NCI-H82 treated with DMSO at 0.1 percent for 48 hours (cell line): Measurements from ENCODE around the gene DEFB128.

Experiments used
- DNase-seq: peaks from one replicate; lab custom pipeline; 2025; ENCODE audit not compliant: unreplicated experiment; lab: John Stamatoyannopoulos, UW

DEFB128 gene

GRCh38 chr20:157154-157553, 32.4 kb downstream of the DEFB128 start, which contains the start of gene DEFB127:
DEFB127 (plus strand) TSS chr20:157454; CDS start chr20:157545, 91 bp downstream.
- no peak for DNase-seq

DNA sequence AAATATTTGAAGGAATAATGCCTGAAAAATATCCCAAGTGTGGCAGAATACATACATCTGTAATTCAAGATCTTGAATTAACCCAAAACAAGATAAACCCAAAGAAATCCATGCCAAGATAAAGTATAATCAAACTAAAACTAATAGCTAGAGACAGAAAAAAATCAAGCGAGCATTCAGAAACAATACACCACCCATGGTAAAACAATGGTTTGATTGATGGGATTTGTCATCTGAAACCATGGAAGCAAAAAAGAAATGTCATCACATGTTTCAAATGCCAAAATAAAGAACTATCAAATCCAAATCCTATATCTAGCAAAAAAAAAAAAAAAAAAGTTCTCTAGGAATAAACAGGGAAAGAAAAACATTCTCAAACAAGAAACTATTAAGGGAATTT, 37.4 kb downstream of the DEFB128 start:
- no peak for DNase-seq

DNA sequence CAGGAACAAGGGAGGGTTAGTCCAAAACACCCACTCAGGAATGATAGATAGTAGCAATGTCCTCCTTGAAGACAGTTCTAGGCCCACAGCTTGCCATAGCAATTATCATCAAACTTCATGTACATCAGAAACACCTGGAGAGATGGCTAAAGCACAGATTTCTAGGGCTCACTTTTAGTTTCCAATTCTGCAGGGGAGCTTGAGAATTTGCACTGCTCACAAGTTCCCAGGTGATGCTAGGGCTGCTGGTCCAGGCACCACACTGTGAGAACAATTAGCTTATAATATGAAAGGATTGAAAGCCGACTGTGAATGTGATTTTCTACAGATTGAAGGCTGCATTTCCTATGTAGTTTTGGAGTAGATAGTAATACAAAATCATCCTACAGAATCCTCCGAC, 43.6 kb downstream of the DEFB128 start:
- DNase-seq: no peak

GRCh38 chr20:142290-142689, 47.2 kb downstream of the DEFB128 start, which contains the start of gene DEFB126:
DEFB126 (plus strand) TSS chr20:142590; CDS start chr20:142629, 39 bp downstream.
- DNase-seq: no peak
